ENCODE results near the gene DNMT1.

- TF ChIP-seq, protein P1, sequence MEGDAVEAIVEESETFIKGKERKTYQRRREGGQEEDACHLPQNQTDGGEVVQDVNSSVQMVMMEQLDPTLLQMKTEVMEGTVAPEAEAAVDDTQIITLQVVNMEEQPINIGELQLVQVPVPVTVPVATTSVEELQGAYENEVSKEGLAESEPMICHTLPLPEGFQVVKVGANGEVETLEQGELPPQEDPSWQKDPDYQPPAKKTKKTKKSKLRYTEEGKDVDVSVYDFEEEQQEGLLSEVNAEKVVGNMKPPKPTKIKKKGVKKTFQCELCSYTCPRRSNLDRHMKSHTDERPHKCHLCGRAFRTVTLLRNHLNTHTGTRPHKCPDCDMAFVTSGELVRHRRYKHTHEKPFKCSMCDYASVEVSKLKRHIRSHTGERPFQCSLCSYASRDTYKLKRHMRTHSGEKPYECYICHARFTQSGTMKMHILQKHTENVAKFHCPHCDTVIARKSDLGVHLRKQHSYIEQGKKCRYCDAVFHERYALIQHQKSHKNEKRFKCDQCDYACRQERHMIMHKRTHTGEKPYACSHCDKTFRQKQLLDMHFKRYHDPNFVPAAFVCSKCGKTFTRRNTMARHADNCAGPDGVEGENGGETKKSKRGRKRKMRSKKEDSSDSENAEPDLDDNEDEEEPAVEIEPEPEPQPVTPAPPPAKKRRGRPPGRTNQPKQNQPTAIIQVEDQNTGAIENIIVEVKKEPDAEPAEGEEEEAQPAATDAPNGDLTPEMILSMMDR (IDR thresholded peaks at IDR 0.05): no peak
- TF ChIP-seq HMGXB4 (CRISPR knock-in tag; IDR thresholded peaks at IDR 0.05) (no peak), MAX (CRISPR knock-in tag; IDR thresholded peaks at IDR 0.05) (no peak), ELF4 (CRISPR knock-in tag; IDR thresholded peaks at IDR 0.05; ENCODE audit: low read depth) (no peak)
These were observed 102.0 kb downstream of the DNMT1 start for GRCh38 chr19:10092648-10093294.

Measured in WTC11 (cell line).